GM12878 (cell line): ENCODE data around the gene SV2B. TPM values are rescaled to one million over a fixed set of nuclear protein-coding genes. Genes with fewer than 3 reads are reported as not detected.

ENCODE experiments used
- JUNB ChIP-seq: IDR thresholded peaks from 2 replicates; pipeline ENCODE4 v1.6.1; 2016; ENCODE audit warnings: antibody characterized with exemption, mild to moderate bottlenecking
- polyA plus RNA-seq, 11 experiments: library from polyadenylated mRNA; depleted of rRNA in 4 of 11; unstranded in 6 of 11; stranded (reverse) in 5 of 11; fragments of >200 nt; fragmentation: Nextera tagmentation in 4 of 11; fragmentation: Illumina TruSeq in 1 of 11; extraction: Ambion mirVana in 4 of 11; extraction: Trizol in 1 of 11; gene quantifications; 1 replicate in 1 of 11; 2 replicates in 10 of 11; pipeline versions ENCODE4 v1.2.1 to v1.2.3, GENCODE V29; 2011 to 2016; ENCODE audit warnings: inconsistent platforms in 2 of 11, missing spikeins in 2 of 11, low read depth in 1 of 11
- total RNA-seq, 4 experiments: library from RNA; depleted of rRNA in 3 of 4; stranded (reverse); fragments of >200 nt in 3 of 4; fragmentation: Illumina TruSeq in 1 of 4; extraction: Trizol in 1 of 4; gene quantifications; 2 replicates each; pipeline versions ENCODE4 v1.2.1 to v1.2.3, GENCODE V29; 2013 to 2021
- TF ChIP-seq, protein P1 (sequence below): fragments of 450-650 bp; IDR thresholded peaks from 2 replicates; pipeline ENCODE4 v1.6.1; 2017; ENCODE audit warnings: mild to moderate bottlenecking, low read depth, inconsistent platforms; ENCODE audit not compliant: poor library complexity, severe bottlenecking
- TF ChIP-seq, protein P2 (sequence below): fragments of 450-650 bp; IDR thresholded peaks from 2 replicates; pipeline ENCODE4 v1.6.1; 2017; ENCODE audit warnings: mild to moderate bottlenecking, moderate library complexity
- TF ChIP-seq, protein P3 (sequence below): IDR thresholded peaks from 2 replicates; pipeline ENCODE4 v1.6.1; 2011; ENCODE audit warnings: low read depth, low read length, improper control_type of control experiment, borderline replicate concordance

SV2B gene
- total and polyA plus RNA-seq, 10 of the 15 experiments (the other 5 are each of a cell fraction or from before 2014, with no cell fraction given): 0.03 to 1.7 (median 1.3) TPM

DNA sequence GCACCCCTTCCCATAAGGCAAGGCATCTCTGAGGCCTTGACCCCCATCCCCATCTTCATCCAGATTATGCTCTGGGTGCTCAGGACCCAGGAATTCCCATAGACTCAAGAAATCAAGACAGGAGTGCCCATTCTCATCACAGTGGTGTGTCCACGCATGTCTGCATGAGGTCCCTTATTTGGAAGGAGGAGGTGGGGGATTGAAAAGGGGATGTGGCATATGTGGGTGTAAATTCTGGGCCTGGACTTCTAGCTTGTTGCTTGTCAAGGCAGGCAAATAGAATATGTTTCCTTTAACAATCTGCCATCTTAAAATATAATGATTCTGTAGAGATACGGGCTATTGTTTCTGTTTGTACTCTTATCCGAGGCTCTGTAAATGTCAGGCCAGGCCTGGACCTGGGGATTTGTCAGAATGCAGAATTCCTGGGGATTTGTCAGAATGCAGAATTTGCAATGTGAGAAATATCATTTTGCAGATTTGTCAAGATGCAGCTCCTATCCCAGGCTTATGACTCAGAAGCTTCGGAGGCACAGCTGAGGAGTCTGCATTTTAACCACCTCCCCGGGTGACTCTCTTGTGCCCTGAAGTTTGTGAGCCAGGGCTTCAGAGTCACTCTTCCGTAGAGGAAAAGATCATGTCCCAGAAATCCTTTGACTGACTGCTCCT, 157.8 kb downstream of the SV2B start (continued):
- TF ChIP-seq, protein P1, sequence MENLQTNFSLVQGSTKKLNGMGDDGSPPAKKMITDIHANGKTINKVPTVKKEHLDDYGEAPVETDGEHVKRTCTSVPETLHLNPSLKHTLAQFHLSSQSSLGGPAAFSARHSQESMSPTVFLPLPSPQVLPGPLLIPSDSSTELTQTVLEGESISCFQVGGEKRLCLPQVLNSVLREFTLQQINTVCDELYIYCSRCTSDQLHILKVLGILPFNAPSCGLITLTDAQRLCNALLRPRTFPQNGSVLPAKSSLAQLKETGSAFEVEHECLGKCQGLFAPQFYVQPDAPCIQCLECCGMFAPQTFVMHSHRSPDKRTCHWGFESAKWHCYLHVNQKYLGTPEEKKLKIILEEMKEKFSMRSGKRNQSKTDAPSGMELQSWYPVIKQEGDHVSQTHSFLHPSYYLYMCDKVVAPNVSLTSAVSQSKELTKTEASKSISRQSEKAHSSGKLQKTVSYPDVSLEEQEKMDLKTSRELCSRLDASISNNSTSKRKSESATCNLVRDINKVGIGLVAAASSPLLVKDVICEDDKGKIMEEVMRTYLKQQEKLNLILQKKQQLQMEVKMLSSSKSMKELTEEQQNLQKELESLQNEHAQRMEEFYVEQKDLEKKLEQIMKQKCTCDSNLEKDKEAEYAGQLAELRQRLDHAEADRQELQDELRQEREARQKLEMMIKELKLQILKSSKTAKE: no peak
- TF ChIP-seq, protein P2, sequence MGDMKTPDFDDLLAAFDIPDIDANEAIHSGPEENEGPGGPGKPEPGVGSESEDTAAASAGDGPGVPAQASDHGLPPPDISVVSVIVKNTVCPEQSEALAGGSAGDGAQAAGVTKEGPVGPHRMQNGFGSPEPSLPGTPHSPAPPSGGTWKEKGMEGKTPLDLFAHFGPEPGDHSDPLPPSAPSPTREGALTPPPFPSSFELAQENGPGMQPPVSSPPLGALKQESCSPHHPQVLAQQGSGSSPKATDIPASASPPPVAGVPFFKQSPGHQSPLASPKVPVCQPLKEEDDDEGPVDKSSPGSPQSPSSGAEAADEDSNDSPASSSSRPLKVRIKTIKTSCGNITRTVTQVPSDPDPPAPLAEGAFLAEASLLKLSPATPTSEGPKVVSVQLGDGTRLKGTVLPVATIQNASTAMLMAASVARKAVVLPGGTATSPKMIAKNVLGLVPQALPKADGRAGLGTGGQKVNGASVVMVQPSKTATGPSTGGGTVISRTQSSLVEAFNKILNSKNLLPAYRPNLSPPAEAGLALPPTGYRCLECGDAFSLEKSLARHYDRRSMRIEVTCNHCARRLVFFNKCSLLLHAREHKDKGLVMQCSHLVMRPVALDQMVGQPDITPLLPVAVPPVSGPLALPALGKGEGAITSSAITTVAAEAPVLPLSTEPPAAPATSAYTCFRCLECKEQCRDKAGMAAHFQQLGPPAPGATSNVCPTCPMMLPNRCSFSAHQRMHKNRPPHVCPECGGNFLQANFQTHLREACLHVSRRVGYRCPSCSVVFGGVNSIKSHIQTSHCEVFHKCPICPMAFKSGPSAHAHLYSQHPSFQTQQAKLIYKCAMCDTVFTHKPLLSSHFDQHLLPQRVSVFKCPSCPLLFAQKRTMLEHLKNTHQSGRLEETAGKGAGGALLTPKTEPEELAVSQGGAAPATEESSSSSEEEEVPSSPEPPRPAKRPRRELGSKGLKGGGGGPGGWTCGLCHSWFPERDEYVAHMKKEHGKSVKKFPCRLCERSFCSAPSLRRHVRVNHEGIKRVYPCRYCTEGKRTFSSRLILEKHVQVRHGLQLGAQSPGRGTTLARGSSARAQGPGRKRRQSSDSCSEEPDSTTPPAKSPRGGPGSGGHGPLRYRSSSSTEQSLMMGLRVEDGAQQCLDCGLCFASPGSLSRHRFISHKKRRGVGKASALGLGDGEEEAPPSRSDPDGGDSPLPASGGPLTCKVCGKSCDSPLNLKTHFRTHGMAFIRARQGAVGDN: no peak
- TF ChIP-seq, protein P3, sequence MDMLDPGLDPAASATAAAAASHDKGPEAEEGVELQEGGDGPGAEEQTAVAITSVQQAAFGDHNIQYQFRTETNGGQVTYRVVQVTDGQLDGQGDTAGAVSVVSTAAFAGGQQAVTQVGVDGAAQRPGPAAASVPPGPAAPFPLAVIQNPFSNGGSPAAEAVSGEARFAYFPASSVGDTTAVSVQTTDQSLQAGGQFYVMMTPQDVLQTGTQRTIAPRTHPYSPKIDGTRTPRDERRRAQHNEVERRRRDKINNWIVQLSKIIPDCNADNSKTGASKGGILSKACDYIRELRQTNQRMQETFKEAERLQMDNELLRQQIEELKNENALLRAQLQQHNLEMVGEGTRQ: no peak
- TF ChIP-seq JUNB: no peak
